GM23248 (cell line): ENCODE data around the gene CATSPERE. TPM values are rescaled to one million over a fixed set of nuclear protein-coding genes. Genes with fewer than 3 reads are reported as not detected.

Experiments used
- DNase-seq: peaks from one replicate; pipeline ENCODE4 v3.0.0-alpha.2; 2015
- H2AFZ ChIP-seq: fragments of 200-600 bp; sonication (generic); 2 replicates; pipeline ENCODE4 v1.6.1; 2016; ENCODE audit warnings: antibody characterized with exemption
- H3F3A ChIP-seq: fragments of 200-600 bp; sonication (generic); 2 replicates; pipeline ENCODE4 v1.6.1; 2016; ENCODE audit warnings: mild to moderate bottlenecking, antibody characterized with exemption, mixed run types; ENCODE audit not compliant: insufficient read depth
- H3K27ac ChIP-seq: fragments of 200-600 bp; sonication (generic); 2 replicates; pipeline ENCODE4 v1.5.1; 2016; ENCODE audit warnings: mild to moderate bottlenecking
- H3K27me3 ChIP-seq: fragments of 200-600 bp; sonication (generic); replicated peaks from 2 replicates; pipeline ENCODE4 v1.6.1; 2016; ENCODE audit warnings: mild to moderate bottlenecking; ENCODE audit not compliant: insufficient read depth
- H3K36me3 ChIP-seq: fragments of 200-600 bp; sonication (generic); 2 replicates; pipeline ENCODE4 v1.6.1; 2016; ENCODE audit warnings: low read depth, mild to moderate bottlenecking
- H3K4me1 ChIP-seq: fragments of 200-600 bp; sonication (generic); 2 replicates; pipeline ENCODE4 v1.6.1; 2016; ENCODE audit warnings: mild to moderate bottlenecking; ENCODE audit not compliant: insufficient read depth
- H3K4me2 ChIP-seq: fragments of 200-600 bp; sonication (generic); one replicate; pipeline ENCODE4 v1.6.1; 2016; ENCODE audit warnings: mild to moderate bottlenecking; ENCODE audit not compliant: unreplicated experiment
- H3K4me3 ChIP-seq: fragments of 200-600 bp; sonication (generic); 2 replicates; pipeline ENCODE4 v1.5.1; 2016; ENCODE audit warnings: mild to moderate bottlenecking
- H3K79me2 ChIP-seq: fragments of 200-600 bp; sonication (generic); 2 replicates; pipeline ENCODE4 v1.6.1; 2016; ENCODE audit warnings: mild to moderate bottlenecking; ENCODE audit not compliant: insufficient read depth
- H3K9ac ChIP-seq: fragments of 200-600 bp; sonication (generic); 2 replicates; pipeline ENCODE4 v1.6.1; 2016; ENCODE audit warnings: mild to moderate bottlenecking
- H3K9me2 ChIP-seq: fragments of 200-600 bp; sonication (generic); 2 replicates; pipeline ENCODE4 v1.6.1; 2016; ENCODE audit warnings: mixed run types, mild to moderate bottlenecking, moderate library complexity; ENCODE audit not compliant: insufficient read depth
- H3K9me3 ChIP-seq: fragments of 200-600 bp; sonication (generic); one replicate; pipeline ENCODE4 v1.6.1; 2017; ENCODE audit warnings: low read depth
- H4K20me1 ChIP-seq: fragments of 200-600 bp; sonication (generic); 2 replicates; pipeline ENCODE4 v1.6.0; 2016; ENCODE audit not compliant: insufficient read depth
- EZH2 ChIP-seq: fragments of 200-600 bp; sonication (generic); IDR thresholded peaks from 2 replicates; pipeline ENCODE4 v1.6.1; 2018; ENCODE audit warnings: antibody characterized with exemption, mild to moderate bottlenecking; ENCODE audit not compliant: insufficient read depth, poor library complexity, severe bottlenecking
- EZH2phosphoT487 ChIP-seq: fragments of 200-600 bp; sonication (generic); IDR thresholded peaks from 2 replicates; pipeline ENCODE4 v1.6.1; 2018; ENCODE audit warnings: antibody characterized with exemption, moderate library complexity, mild to moderate bottlenecking, low read depth; ENCODE audit not compliant: insufficient read depth
- WGBS, 2 experiments: methylation state at CpG; one replicate each; pipeline ENCODE4 v1.1.6; 2015 to 2017; ENCODE audit warnings: low lambda C conversion rate in 2 of 2, low coverage in 1 of 2; ENCODE audit errors: missing lambda C conversion rate in 2 of 2; 5-methylcytosine and 5-hydroxymethylcytosine counted together
- in situ Hi-C: fragments of 300-500 bp; cut with MboI; formaldehyde crosslinking; loops from 2 replicates; pipeline ENCODE4 v1.15.0; 2020
- polyA plus RNA-seq: library from polyadenylated mRNA; unstranded; fragments of >200 nt; fragmentation: Nextera tagmentation; extraction: Ambion mirVana; gene quantifications from 2 replicates; pipeline ENCODE4 v1.2.1, GENCODE V29; 2016
- total RNA-seq: library from RNA; depleted of rRNA; stranded (reverse); fragments of >200 nt; shearing (Covaris generic); gene quantifications from 2 replicates; pipeline ENCODE4 v1.2.3, GENCODE V29; 2014

Gene CATSPERE
- total and polyA plus RNA-seq, 2 experiments from 2014 or later = 0.85 to 1.2 TPM

GRCh38 chr1:244451951-244452795 is 8.9 kb upstream of the CATSPERE start:
- TF ChIP-seq EZH2 (no peak), EZH2phosphoT487 (no peak)
- peak overlapping the region; percentile 91 for H3K4me3 ChIP-seq
- H3K36me3 ChIP-seq = no peaks in the 10 kb centered on the region
- peak overlapping the region; percentile 97 for H3K9ac ChIP-seq
- no peaks in the 10 kb centered on the region for H3K27me3 ChIP-seq
- peak overlapping the region; percentile 85 for H2AFZ ChIP-seq
- H4K20me1 ChIP-seq = 0 out of 2 replicates have a peak, but pooled peaks cover 4% of the 10 kb centered on the region
- H3F3A ChIP-seq = peaks cover 17% of the 10 kb centered on the region
- no peaks in the 10 kb centered on the region for H3K9me2 ChIP-seq
- 7 to 16% methylated on average over 24 to 47 of the region's 47 CpGs for WGBS, 2 experiments
- peak overlapping the region; percentile 96 for H3K27ac ChIP-seq
- no peaks in the 10 kb centered on the region for H3K9me3 ChIP-seq
- H3K79me2 ChIP-seq = peaks cover 37% of the 10 kb centered on the region
- H3K4me1 ChIP-seq = peaks cover 24% of the 10 kb centered on the region
- in situ Hi-C loops = no loop called here
- peak; percentile 100 for DNase-seq
- H3K4me2 ChIP-seq = peak overlapping the region; percentile 83

DNA sequence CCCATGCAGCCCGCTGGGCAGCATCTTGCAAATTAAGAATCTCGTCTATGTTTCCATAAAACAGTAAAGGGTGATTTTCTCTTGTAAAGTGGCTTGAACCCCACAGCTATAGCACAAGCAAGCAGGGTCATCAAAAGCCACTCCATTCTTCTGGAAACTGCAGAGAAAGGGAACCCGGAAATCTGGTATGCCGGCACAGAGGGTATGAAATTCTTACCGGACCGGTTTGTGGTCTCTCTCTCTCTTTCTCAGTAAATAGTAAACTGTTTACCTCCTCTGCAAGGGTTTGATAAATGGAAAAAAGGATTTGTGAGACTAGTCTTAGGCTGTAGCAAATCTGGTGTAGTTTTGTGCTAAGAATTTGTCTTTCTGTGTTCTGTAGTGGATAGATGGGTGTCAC is 6.7 kb upstream of the CATSPERE start:
- Histone ChIP-seq H3K79me2 (peaks cover 15% of the 10 kb centered on the region), H3K4me3 (no peak overlapping the region), H3K9me2 (no peaks in the 10 kb centered on the region), H3K4me2 (no peak overlapping the region), H3K9ac (no peak overlapping the region), H3K27me3 (no peaks in the 10 kb centered on the region), H3K36me3 (no peaks in the 10 kb centered on the region), H3K9me3 (no peaks in the 10 kb centered on the region), H3F3A (peaks cover 16% of the 10 kb centered on the region), H2AFZ (peak overlapping the region; percentile 4; the same call in 1 of the 2 replicates), H4K20me1 (0 out of 2 replicates have a peak, but pooled peaks cover 4% of the 10 kb centered on the region), H3K4me1 (peaks cover 14% of the 10 kb centered on the region), H3K27ac (no peak overlapping the region)
- DNase-seq = no peak
- TF ChIP-seq EZH2 (no peak), EZH2phosphoT487 (no peak)
- whole genome bisulfite sequencing, 2 experiments = 74 to 76% methylated on average over 6 of the region's 6 CpGs
- in situ Hi-C loops = no loop called here

- in situ Hi-C loops = no loop called here
- H3K27me3 ChIP-seq = no peaks in the 10 kb centered on the region
- no peaks in the 10 kb centered on the region for H3K9me2 ChIP-seq
- H3K36me3 ChIP-seq = no peaks in the 10 kb centered on the region
- peaks cover 4% of the 10 kb centered on the region; the same call in 1 of the 2 replicates for H3F3A ChIP-seq
- no peaks in the 10 kb centered on the region for H3K79me2 ChIP-seq
- H3K4me2 ChIP-seq = no peak overlapping the region
- no peak for TF ChIP-seq EZH2
- no peak for TF ChIP-seq EZH2phosphoT487
- 0 out of 2 replicates have a peak, but pooled peaks cover 4% of the 10 kb centered on the region for H3K4me1 ChIP-seq
- WGBS, 2 experiments = 85 to 91% methylated on average over 1 of the region's 1 CpG
- no peak overlapping the region for H3K9ac ChIP-seq
- H2AFZ ChIP-seq = 0 out of 2 replicates have a peak overlapping the region, but pooled peaks have one; percentile 3
- no peak for DNase-seq
- H3K27ac ChIP-seq = no peak overlapping the region
- H3K4me3 ChIP-seq = no peak overlapping the region
- no peaks in the 10 kb centered on the region for H3K9me3 ChIP-seq
- no peaks in the 10 kb centered on the region for H4K20me1 ChIP-seq
Measured at GRCh38 chr1:244456586-244456985, 4.5 kb upstream of the CATSPERE start.

DNA sequence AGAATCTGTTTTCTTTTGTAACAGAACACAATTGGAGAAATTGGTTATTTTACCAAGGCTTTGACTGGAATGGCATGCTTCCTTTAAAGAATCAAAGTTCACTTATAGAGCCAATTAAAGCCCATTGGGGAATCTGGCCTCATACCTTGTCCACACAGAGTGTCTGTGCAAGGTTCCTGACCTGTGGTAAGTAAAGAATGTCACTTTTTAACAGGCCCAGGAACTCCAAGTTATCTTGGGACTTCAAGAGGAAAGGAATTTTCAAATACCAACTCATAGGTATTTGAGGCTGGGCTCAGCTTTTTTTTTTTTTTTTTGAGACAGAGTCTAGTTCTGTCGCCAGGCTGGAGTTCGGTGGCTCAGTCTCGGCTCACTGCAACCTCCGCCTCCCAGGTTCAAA is 2.3 kb upstream of the CATSPERE start:
- TF ChIP-seq EZH2 = no peak
- no peak for TF ChIP-seq EZH2phosphoT487
- H3K36me3 ChIP-seq = no peaks in the 10 kb centered on the region
- H3K4me2 ChIP-seq = no peak overlapping the region
- no peaks in the 10 kb centered on the region for H3K27me3 ChIP-seq
- no peaks in the 10 kb centered on the region for H4K20me1 ChIP-seq
- H3K9me3 ChIP-seq = no peaks in the 10 kb centered on the region
- H3K27ac ChIP-seq = no peak overlapping the region
- no peak for DNase-seq
- no peak overlapping the region for H3K9ac ChIP-seq
- H3K4me1 ChIP-seq = no peaks in the 10 kb centered on the region
- no peak overlapping the region for H2AFZ ChIP-seq
- 93 to 97% methylated on average over 4 of the region's 4 CpGs for WGBS, 2 experiments
- no peaks in the 10 kb centered on the region for H3K79me2 ChIP-seq
- H3F3A ChIP-seq = peaks cover 13% of the 10 kb centered on the region
- H3K4me3 ChIP-seq = no peak overlapping the region
- no peaks in the 10 kb centered on the region for H3K9me2 ChIP-seq
- in situ Hi-C loops = no loop called here
